ENCODE results near the gene TMEM132A.
"Not testable (repeated sequence)": the region's sequence is repeated elsewhere in the genome, so short reads cannot be mapped to it uniquely, and the experiment has no call there.

The TMEM132A gene

GRCh38 chr11:60964801-60965200 lies 40.5 kb downstream of the TMEM132A start:
- DNase-seq, result no peak

GRCh38 chr11:60966890-60967289 lies 42.6 kb downstream of the TMEM132A start:
- no peak for DNase-seq

- DNase-seq, result no peak
These were observed 44.0 kb downstream of the TMEM132A start for GRCh38 chr11:60968223-60968622.

GRCh38 chr11:60970369-60970774 lies 46.1 kb downstream of the TMEM132A start:
- DNase-seq, result peak; percentile 84

- DNase-seq, result no peak
These were observed 46.6 kb downstream of the TMEM132A start for GRCh38 chr11:60970890-60971289.

GRCh38 chr11:60971520-60971919 lies 47.3 kb downstream of the TMEM132A start, which contains the start of gene CD6:
CD6 (plus strand) TSS chr11:60971680; CDS start chr11:60971866, 186 bp downstream.
- peak; percentile 74 for DNase-seq

GRCh38 chr11:60972182-60973030 lies 48.1 kb downstream of the TMEM132A start:
- DNase-seq, result no peak

- no peak for DNase-seq
These were observed 49.4 kb downstream of the TMEM132A start for GRCh38 chr11:60973699-60974098.

GRCh38 chr11:60974316-60974715 lies 50.1 kb downstream of the TMEM132A start:
- DNase-seq, result not testable (repeated sequence)

GRCh38 chr11:60974726-60975125 lies 50.5 kb downstream of the TMEM132A start:
- DNase-seq, result peak; percentile 59

- DNase-seq, result no peak
These were observed 53.0 kb downstream of the TMEM132A start for GRCh38 chr11:60977224-60977623.

GRCh38 chr11:60977836-60978235 lies 53.6 kb downstream of the TMEM132A start:
- DNase-seq, result no peak

- peak; percentile 84 for DNase-seq
These were observed 54.5 kb downstream of the TMEM132A start for GRCh38 chr11:60978546-60979380.

- DNase-seq, result no peak
These were observed 57.3 kb downstream of the TMEM132A start for GRCh38 chr11:60981515-60981914.

- DNase-seq, result no peak
These were observed 57.9 kb downstream of the TMEM132A start for GRCh38 chr11:60982184-60982583.

- DNase-seq, result no peak
These were observed 59.9 kb downstream of the TMEM132A start for GRCh38 chr11:60984149-60984548.

GRCh38 chr11:60984636-60985035 lies 60.4 kb downstream of the TMEM132A start:
- DNase-seq, result no peak

GRCh38 chr11:60985501-60985900 lies 61.2 kb downstream of the TMEM132A start:
- DNase-seq, result no peak

- peak; percentile 97 for DNase-seq
These were observed 62.0 kb downstream of the TMEM132A start for GRCh38 chr11:60985991-60986915.
